H1 (cell line): Measurements from ENCODE around the gene HDAC8.
"Not testable (repeated sequence)": the region's sequence is repeated elsewhere in the genome, so short reads cannot be mapped to it uniquely, and the experiment has no call there.

ENCODE experiments used
- CREB1 ChIP-seq: IDR thresholded peaks from 2 replicates; pipeline ENCODE4 v1.6.1; 2012; ENCODE audit warnings: inconsistent platforms
- CTCF ChIP-seq, 3 experiments: IDR thresholded peaks; 1 replicate in 2 of 3; 2 replicates in 1 of 3; pipeline versions ENCODE4 v1.5.1 to v1.6.1; 2011; ENCODE audit warnings: low read length in 3 of 3, mild to moderate bottlenecking in 3 of 3, inconsistent platforms in 2 of 3, low read depth in 1 of 3, moderate library complexity in 1 of 3; ENCODE audit not compliant: insufficient read depth in 1 of 3; ENCODE audit errors: control extremely low read depth in 1 of 3
- E2F6 ChIP-seq: IDR thresholded peaks from 2 replicates; pipeline ENCODE4 v1.6.1; 2012; ENCODE audit warnings: inconsistent platforms
- EP300 ChIP-seq, 2 experiments: IDR thresholded peaks; 1 replicate in 1 of 2; 2 replicates in 1 of 2; pipeline ENCODE4 v1.6.1; 2011 to 2012; ENCODE audit warnings: low read depth in 2 of 2, low read length in 2 of 2, mild to moderate bottlenecking in 2 of 2, borderline replicate concordance in 1 of 2, inconsistent platforms in 1 of 2, moderate library complexity in 1 of 2
- GABPA ChIP-seq: IDR thresholded peaks from 2 replicates; pipeline ENCODE4 v1.6.1; 2011; ENCODE audit warnings: mild to moderate bottlenecking, low read length, moderate library complexity, borderline replicate concordance; ENCODE audit not compliant: insufficient read depth
- GTF2F1 ChIP-seq: IDR thresholded peaks from 2 replicates; pipeline ENCODE4 v1.6.1; 2012; ENCODE audit warnings: low read depth, low read length, improper control_type of control experiment, borderline replicate concordance
- POLR2A ChIP-seq, 2 experiments: IDR thresholded peaks; 1 replicate in 1 of 2; 2 replicates in 1 of 2; pipeline ENCODE4 v1.6.1; 2011; ENCODE audit warnings: low read depth in 2 of 2, low read length in 2 of 2, mild to moderate bottlenecking in 2 of 2; ENCODE audit errors: control extremely low read depth in 1 of 2
- SRF ChIP-seq: IDR thresholded peaks from 2 replicates; pipeline ENCODE4 v1.6.1; 2011; ENCODE audit warnings: mild to moderate bottlenecking, low read depth, low read length, moderate library complexity
- TAF1 ChIP-seq: IDR thresholded peaks from 2 replicates; pipeline ENCODE4 v1.6.1; 2011; ENCODE audit warnings: mild to moderate bottlenecking, low read depth, low read length
- USF2 ChIP-seq: IDR thresholded peaks from 2 replicates; pipeline ENCODE4 v1.6.1; 2011; ENCODE audit warnings: low read length, improper control_type of control experiment
- ZNF274 ChIP-seq: IDR thresholded peaks from 2 replicates; pipeline ENCODE4 v1.7.0; 2012; ENCODE audit warnings: low read length, borderline replicate concordance; ENCODE audit errors: extremely low read depth

- TF ChIP-seq CTCF (IDR thresholded peaks at IDR 0.05; ENCODE audit: control extremely low read depth in 1 of 3, insufficient read depth in 1 of 3, low read depth in 1 of 3, low read length in 3 of 3); GABPA; GTF2F1; USF2; SRF; POLR2A (IDR thresholded peaks at IDR 0.05; ENCODE audit: control extremely low read depth in 1 of 2, low read depth in 2 of 2, low read length in 2 of 2); ZNF274; EP300 (IDR thresholded peaks at IDR 0.05; ENCODE audit: borderline replicate concordance in 1 of 2, low read depth in 2 of 2, low read length in 2 of 2); CREB1; TAF1; E2F6: not testable (repeated sequence)
Measured at GRCh38 chrX:72405136-72405535, 167.5 kb downstream of the HDAC8 start.
